NCI-H69 (cell line): ENCODE results near the gene PPOX.
A peak's percentile ranks its signal among the peaks of the same experiment; 100 is the strongest.

ENCODE experiments used
- DNase-seq: peaks from one replicate; lab custom pipeline; 2025; lab: John Stamatoyannopoulos, UW

The PPOX gene

DNA sequence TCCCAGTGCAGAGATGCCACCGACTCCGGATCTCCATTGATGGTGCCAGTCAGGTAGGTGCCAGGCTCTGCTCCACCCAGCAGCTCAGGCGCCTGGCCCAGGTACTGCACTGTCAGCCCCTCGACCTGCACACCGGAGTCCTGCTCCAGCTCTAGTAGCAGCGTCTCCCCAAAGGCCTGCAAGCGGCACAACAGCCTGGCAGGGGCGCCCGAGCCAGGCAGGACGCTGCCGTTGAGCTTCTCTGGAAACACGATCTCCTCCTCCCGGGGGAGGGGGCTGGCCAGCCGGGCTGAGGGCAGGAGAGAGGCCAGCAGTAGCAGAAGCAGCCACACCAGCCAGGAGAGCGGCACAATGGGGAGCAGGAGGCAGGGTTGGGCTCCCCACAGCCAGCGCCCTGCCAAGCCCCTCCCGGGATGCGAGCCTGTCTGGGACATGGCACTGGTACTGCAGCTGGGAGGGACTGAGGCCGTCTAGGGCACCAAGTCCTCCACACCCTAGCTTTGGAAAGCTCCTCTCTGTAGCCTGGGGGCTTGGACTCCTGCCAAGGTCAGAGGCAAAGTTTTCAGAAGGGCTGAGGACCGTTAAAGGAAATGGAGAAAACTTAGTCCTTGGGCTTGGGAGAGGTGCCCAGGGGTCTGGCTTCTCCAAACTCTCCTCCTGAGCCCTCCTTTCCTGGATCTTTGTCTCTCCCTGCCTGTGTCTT lies 32.1 kb downstream of the PPOX start:
- peak; percentile 79 for DNase-seq

DNA sequence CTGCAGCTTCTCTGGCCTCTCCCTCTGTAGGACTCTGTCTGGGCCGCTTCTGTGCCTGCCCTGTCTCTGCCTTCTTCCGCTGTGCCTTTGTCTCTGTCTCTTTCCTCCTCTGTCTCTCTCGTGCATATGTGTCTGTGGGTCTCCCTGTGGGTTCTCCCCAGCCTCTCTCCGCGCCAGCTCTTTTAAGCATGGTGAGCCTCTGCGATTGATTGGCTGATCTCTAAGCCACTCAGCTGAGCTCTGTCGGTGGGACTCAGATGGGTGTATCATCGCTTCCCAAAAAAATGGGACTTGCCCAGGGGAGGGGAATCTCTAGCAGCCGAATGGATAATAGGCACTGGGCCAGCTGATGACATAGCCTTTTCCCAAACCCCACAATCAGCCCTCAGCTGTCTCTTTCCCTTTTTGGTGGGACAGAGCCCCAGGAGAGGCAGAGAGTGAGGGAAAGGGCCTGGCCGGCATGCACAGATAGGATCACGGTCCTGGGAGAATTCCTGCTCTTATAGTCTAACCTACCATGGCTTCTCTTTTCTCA lies 32.7 kb downstream of the PPOX start, which contains the start of gene ADAMTS4:
TSS of gene ADAMTS4 (minus strand) at position 158 of the 535 bp plus-strand sequence. CDS start 427 bp downstream, outside the sequence.
- peak; percentile 49 for DNase-seq

DNA sequence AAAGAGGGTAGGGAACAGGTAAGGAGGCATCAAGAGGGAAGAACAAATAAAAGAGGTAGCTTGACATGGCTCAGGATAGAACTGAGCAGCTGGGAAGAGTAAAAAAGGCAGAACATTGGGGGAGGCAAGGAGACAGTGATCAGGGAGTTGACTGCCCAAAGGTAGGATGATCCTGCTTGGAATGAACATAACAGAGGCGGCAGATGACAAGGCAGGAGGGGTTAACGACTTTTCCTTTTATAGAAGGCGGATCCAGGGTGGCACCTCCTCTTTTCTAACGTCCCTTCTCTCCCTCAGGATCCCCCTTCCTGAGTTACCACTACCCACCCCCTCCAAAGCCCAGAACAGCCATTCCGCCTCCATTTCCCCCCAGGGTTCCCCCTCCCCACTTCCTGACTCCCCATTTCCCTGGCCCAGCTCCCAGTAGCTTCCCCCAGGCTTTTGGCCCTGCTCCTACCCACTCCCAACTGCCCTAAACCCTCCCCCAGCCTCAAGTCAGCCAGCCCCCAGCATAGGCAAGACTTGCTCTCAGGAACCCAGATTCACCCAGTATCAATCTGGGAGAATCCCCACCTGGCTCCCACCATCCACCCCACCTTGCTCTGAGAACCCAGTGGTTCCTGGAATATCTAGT lies 33.4 kb downstream of the PPOX start:
- peak; percentile 68 for DNase-seq

DNA sequence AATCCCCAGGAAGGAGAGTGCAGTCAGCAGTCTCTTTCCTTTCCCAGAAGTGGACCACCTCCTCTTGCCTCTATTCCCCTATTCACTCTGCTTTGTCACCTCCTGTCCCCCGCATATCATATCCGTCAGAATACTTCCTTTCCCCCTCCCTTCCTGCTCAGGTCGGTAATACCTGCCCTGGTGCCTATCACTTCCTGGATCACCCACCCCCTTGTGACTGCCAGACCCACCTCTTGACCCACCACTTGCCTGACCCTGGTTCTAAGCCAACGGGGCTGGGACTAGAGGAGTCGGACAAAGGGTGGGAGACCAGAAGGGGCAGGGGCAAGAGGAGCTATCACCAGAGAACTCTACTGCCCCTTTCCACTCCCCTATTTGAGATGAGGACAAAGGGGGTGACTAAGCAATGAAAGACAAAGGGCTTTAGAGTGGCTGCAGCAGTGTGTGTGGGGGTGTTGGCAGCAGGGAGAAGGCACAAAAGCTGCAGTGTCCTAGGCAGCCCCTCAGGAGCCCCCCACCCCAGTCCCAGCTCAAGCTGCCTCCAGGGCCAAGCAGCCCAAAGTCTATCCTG lies 34.3 kb downstream of the PPOX start:
- DNase-seq: peak; percentile 41

DNA sequence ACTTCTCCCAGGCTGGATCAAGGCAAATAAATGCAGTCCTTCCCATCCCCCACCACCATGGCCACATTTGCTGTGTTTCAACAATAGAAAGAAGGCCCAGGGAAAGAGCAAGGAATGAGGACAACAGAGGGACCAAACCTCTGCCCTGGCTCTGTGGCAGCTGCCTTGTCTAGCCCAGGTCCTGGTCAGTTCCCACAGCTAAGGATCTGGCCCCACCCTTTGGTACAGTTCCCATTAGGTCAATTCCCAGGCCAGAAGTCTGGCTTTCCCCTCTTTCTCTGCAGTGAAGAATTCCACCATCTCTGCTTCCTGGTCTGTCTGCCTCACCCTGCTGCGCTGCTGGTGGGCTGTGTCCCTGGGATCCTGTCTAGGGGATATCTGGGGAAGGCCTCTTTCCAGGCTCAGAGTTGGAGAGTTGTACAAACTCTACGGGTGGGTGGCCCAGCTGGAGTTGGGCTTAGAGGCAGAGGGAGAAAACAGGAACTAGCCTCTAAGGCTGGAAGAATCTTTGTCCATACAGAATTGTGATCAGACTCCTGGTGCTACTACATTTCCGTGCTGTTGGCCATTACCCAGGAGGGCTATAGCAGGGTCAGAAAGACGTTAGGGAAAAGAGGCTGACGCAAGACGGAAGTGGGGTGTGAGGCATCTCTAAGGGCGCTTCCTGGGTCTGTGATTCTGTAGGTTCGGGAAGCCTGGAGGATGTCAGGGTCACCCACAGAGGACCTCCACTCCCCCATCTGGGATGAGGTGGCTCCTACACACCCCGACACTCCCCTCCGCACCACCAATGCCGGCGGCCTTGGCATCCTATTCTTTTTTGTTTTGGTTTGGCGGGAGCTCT lies 35.0 kb downstream of the PPOX start:
- DNase-seq: peak; percentile 44

DNA sequence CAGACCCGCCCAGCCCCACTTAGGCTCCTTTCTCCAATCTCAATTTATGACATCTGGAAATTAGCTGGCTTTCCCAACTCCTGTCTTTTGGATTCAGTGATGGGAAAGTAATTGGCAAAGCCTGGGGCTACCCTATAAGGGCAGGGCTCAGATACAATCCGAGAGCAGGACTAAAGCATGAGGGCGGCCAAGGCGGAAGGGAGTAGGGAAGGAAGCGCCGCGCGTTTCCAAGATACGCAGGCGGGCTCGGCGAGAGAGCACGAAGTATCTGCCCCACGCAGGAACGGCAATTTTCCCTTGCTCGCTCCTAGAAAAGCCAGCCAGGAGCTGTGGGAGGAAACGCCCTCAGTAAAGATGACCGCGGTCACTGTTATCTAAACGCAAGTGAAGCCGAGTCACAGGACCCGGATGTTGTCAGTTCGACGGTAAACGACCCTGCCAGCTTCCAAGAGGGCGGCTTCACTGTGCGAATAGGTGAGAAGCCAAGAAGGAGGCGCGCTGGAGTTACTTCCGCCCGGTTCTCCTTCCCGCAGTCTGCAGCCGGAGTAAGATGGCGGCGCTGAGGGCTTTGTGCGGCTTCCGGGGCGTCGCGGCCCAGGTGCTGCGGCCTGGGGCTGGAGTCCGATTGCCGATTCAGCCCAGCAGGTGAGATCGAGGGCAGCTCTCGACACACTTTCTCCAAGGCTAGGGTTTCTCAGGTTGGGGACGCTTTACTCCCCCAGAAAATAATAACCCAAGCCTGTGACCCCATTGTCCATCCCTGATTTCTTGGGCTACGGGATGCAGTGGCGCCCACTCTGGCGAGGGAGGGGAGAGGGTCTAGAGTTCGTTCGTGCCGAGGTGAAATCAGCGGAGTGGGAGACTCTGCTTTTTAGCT lies 35.8 kb downstream of the PPOX start, which contains the start of gene NDUFS2:
TSS of gene NDUFS2 (plus strand) at position 532 of the 877 bp plus-strand sequence. CDS start at position 551, 19 bp downstream.
- peak; percentile 100 for DNase-seq

DNA sequence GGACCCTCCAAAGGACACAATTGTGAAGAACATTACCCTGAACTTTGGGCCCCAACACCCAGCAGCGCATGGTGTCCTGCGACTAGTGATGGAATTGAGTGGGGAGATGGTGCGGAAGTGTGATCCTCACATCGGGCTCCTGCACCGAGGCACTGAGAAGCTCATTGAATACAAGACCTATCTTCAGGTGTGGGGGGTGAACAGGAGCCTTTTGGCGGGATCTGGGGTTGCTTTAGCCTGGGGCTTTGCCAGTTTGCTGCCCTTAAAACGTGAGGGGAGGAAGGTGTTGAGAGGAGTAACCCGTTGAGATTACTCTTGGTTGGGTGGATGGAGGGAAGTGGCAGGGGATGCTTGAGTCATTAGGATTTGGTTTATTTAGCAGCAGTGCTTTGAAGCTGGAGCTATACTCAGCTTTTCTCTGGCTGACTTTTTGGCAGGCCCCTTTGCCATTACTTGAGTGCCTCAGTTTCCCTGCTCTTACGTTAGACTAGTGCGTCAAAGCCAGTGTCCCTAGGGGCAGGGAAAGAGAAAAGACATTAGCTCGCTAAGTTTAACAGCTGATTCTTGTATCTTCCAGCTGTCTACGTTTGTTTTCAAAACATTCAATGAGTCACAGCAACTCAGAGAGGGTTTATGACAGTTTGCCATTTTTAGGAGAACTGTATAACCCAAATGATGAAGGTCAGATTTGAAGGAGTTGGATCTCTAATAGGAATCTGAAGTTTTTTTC lies 40.4 kb downstream of the PPOX start:
- no peak for DNase-seq

DNA sequence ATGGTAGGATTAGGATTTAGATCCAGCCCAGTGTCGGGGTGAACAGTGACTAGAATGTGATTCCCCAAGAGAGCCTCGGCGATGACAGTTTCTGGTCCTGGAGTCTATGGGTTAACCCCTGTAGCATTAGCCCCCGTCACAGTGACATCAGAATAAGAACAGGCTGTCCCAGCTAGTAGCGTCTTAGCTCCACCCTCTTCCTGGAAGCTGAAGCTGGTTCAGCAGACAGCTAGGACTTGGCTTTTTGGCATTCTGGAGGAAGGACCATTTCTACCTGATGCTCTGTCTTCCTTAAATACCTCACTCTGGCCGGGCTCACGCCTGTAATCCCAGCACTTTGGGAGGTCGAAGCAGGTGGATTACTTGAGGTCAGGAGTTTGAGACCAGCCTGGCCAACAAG lies 40.9 kb downstream of the PPOX start:
- no peak for DNase-seq

DNA sequence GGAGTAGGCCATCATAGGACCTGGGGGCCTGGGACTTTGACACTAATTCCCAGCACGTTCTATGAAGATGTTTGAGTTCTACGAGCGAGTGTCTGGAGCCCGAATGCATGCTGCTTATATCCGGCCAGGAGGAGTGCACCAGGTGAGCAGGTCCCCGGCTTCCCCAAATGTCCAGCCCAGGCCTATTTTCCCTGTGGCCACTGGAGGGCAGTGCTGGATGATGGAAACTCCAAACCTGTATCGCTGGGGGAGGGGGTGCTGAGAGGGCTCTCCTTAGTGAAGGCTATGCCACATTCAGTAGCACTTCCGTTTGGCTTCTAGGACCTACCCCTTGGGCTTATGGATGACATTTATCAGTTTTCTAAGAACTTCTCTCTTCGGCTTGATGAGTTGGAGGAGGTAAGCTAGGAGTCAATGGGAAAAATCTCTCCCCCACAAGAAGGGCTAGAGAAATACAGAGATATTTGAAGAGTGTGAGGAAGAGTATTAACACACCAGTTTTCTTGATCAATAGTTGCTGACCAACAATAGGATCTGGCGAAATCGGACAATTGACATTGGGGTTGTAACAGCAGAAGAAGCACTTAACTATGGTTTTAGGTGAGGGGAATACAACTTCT lies 43.7 kb downstream of the PPOX start:
- peak; percentile 82 for DNase-seq

DNA sequence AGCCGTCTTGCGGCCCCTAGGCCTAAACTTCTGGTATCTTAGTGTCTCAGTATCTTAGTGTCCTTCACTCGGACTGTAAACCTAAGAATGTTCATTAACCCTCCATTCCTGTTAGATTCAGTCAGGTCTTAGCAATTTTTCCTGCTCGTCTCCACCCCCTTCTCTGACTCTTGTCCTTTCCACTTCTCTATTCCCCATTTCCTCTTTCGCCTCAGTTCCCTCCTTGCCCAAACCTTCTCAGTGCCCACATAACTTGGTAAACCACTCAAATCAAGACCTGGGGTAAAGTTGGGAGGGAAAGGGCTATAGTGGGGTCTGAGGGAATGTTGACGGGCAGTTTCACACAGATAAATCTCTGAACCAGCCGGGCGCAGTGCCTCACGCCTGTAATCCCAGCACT lies 48.1 kb downstream of the PPOX start:
- no peak for DNase-seq

DNA sequence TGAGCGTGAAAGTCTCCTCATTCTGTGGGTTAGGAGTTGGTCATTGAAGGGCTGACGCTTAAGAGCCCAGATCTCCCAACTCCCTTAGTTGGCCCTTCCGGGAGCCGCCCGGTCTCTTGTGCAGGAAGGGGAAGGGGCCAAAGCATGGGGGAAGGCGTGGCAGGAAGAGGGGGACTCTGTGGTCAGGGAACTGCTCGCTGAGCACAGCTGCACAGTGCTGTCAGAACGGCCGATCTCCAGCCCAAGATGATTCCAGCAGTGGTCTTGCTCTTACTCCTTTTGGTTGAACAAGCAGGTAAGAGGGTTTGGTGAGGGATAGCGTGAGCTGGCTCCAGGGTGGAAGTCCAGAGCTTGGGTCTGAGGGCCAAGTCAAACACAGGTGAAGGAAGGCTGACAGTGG lies 48.9 kb downstream of the PPOX start, which contains the start of gene FCER1G:
TSS of gene FCER1G (plus strand) at position 220 of the 400 bp plus-strand sequence. CDS start at position 247, 27 bp downstream.
- no peak for DNase-seq

DNA sequence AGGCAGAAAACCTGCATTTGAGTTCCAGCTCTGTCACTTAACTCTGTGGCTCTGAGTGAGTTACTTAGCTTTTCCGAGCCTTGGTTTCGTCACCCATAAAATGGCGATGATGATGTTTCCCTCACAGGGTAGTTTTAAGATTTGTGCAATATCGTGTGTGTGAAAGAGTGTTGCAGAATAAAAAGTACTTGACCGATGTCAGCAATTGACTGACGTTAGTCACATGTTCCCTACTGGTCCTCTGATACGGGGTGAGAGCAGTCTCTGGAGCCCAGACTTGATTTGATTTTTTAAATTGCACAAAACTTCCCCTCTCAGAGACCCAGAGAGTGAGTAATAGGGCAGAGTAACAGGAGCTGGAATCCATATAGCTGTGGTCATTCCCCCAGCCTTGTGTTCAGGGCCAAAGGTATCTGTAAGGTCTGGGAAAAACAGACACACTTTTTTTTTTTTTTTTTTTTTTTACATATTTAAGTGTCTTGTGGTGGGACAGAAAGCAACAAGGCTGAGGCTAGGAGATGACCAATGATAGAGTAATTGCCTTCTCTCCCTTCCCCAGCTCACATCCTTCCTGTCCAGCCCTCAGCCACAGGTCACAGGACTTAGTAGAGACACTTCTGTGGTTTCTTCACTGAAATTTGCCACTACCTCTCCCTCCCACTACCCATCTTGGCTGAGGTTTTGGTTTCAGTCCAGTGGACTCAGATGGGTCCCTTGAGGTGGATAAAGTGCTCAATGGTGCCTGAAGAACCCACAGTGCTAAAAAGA lies 50.9 kb downstream of the PPOX start:
- DNase-seq: no peak

DNA sequence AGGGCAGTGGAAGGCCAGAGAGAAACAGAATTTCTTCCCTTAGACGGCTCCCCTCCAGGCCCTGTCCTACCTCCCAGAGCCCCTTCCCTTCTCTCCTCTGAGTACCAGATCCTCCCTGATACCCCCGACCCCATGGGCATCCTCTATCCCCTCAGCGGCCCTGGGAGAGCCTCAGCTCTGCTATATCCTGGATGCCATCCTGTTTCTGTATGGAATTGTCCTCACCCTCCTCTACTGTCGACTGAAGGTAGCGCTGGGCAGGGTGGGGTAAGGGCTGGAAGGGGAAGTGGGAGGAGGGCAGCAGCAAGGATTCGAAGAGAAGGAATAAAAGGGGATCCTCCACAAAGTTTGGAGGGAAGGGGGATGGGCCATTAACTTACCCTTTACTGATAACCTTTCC lies 51.6 kb downstream of the PPOX start:
- no peak for DNase-seq

DNA sequence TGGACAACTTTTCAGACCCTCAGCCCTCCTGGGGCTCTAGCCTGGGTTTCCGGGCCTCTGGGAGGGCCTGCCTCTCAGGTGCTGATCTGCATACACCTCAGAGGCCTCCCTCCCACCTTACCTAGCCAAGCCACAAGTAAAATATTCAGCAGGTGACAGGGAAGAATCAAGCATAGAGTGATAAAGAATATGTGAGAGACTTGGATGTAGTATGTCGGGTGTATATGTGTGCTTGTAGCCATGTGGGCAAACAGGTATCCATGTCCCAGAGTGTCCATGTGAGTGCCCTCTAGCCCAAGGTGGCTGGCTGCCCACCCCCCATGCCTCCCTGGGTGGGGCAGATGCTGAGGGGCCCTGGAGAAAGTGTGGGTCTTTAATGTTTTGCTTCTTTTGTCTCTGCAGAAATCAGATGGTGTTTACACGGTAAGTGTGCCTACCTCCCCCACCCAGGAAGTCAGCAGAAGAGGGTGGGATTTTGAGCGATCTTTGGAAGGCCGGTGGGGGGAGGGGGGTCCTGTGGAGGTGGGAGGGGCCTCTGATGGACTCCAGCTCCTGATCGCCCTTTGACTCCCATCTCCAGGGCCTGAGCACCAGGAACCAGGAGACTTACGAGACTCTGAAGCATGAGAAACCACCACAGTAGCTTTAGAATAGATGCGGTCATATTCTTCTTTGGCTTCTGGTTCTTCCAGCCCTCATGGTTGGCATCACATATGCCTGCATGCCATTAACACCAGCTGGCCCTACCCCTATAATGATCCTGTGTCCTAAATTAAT lies 52.3 kb downstream of the PPOX start:
- no peak for DNase-seq

DNA sequence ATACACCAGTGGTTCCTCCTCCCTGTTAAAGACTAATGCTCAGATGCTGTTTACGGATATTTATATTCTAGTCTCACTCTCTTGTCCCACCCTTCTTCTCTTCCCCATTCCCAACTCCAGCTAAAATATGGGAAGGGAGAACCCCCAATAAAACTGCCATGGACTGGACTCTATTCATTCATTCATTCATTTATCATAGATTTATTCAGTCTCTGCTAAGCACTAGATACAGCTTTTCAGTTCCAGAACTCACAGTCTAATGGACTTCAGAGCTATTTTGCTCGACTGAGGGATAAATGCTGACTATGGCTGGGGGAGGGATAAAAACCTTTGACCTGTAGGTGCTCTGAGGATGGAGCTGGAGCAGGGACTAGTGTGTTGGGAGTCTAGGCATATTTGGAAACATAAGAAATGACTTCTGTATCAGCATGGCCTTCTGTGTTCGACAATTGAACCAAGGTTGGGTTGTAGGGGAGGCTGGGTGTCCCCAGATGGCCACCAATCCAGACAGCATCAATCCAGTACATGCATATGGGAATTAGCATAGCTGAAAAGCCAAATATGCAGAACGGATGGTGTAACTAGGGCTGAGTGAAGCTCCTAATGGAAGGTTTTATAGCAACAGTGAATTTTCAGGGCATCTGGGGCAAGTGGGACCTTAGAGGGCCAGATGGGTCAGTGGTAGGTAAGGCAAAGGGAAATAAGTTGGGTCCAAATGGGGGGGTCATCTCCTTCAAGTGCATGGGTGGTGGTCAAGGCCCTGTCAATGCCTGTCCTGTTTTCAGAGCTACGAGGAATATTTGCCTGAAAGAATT lies 53.1 kb downstream of the PPOX start:
- no peak for DNase-seq

DNA sequence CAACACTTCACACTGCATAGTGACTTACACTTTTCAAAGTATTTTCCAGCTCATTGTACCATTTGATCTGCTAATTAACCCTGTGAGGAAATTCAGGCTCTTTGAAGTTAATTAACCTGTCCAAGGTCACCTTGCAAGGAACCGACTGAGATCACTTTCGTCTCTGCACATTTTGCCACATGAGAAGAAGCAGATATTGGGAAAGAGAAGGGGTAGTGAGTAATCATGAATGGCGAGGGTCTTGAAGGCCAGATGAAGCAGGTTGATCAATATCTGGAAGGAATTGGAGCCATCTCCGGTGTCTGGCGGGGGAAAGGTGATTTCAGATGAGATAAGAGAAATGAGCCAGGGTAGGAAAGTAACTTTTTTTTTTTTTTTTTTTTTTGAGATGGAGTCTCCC lies 53.8 kb downstream of the PPOX start:
- no peak for DNase-seq
